ENCODE results near the gene CAMK2G. TPM values are rescaled to one million over a fixed set of nuclear protein-coding genes. Genes with fewer than 3 reads are reported as not detected.

The CAMK2G gene
- total RNA-seq, 1 donor from 2014 or later = 24.9 TPM

DNA sequence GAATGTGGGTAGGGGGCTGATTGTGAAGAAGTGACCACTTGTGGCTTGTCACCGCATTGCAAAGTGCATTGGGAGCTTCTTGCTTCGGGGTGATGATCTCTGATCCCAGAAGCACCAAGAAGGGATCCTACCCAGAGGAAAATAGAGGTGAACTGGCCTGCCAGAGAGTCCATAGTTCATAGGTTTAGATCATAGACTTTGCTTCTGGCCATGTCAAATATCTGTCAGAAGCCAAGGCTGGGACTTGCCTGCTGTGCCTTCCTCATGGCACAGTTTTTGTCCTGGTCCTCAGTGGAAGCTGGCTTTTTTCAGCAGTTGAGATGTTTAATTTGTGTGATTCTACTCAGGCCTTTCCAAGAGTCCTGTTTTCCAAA, 87.9 kb downstream of the CAMK2G start:
- no peaks in the 10 kb centered on the region for H3K27me3 Mint-ChIP-seq
- TF ChIP-seq, protein P1, sequence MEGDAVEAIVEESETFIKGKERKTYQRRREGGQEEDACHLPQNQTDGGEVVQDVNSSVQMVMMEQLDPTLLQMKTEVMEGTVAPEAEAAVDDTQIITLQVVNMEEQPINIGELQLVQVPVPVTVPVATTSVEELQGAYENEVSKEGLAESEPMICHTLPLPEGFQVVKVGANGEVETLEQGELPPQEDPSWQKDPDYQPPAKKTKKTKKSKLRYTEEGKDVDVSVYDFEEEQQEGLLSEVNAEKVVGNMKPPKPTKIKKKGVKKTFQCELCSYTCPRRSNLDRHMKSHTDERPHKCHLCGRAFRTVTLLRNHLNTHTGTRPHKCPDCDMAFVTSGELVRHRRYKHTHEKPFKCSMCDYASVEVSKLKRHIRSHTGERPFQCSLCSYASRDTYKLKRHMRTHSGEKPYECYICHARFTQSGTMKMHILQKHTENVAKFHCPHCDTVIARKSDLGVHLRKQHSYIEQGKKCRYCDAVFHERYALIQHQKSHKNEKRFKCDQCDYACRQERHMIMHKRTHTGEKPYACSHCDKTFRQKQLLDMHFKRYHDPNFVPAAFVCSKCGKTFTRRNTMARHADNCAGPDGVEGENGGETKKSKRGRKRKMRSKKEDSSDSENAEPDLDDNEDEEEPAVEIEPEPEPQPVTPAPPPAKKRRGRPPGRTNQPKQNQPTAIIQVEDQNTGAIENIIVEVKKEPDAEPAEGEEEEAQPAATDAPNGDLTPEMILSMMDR (conservative IDR thresholded peaks at IDR 0.05) = no peak
- H3K9me3 Mint-ChIP-seq = no peaks in the 10 kb centered on the region
- peak overlapping the region; percentile 92 for H3K4me3 Mint-ChIP-seq
- H3K27ac Mint-ChIP-seq = peak overlapping the region; percentile 84
- no peaks in the 10 kb centered on the region for H3K36me3 Mint-ChIP-seq
- DNase-seq (ENCODE audit: extremely low spot score, unreplicated experiment) = no peak
- H3K4me1 Mint-ChIP-seq (ENCODE audit: unreplicated experiment) = peaks cover 22% of the 10 kb centered on the region

DNA sequence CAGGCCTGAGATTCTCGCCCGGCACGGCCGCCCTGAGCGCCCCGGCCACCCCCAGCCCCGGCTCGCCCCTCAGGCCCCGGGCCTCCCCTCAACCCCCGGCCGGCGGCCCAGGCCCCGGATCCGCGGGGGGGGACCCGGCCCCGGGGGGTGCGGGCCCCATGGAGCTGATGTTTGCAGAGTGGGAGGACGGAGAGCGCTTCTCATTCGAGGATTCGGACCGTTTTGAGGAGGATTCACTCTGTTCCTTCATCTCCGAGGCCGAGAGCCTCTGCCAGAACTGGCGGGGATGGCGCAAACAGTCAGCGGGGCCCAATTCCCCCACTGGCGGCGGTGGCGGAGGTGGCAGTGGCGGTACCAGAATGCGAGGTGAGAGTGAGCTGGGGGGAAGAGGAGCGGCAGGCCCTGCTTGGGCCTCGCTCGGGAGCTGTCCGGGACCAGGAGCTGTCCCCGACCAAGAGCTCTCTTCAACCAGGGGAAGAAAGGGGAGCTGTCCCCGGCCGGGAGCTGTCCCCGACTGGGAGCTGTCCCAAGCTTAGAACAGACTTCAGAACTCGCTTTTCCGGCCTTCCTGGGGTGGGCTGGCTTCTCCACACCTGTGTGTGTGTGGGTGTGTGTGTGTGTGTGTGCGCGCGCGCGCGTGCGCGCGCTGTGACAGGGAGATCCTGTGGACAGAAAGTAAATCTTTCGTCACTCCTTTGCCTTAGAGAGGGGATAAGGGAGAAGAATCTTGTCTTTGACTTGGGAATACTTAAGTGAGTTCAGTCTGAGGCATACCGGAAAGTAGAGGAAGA, 88.4 kb downstream of the CAMK2G start:
- peak overlapping the region; percentile 92 for H3K4me3 Mint-ChIP-seq
- no peaks in the 10 kb centered on the region for H3K27me3 Mint-ChIP-seq
- H3K9me3 Mint-ChIP-seq = no peaks in the 10 kb centered on the region
- H3K4me1 Mint-ChIP-seq (ENCODE audit: unreplicated experiment) = peaks cover 22% of the 10 kb centered on the region
- H3K36me3 Mint-ChIP-seq = no peaks in the 10 kb centered on the region
- no peak for DNase-seq (ENCODE audit: extremely low spot score, unreplicated experiment)
- H3K27ac Mint-ChIP-seq = peak overlapping the region; percentile 99
- TF ChIP-seq, protein P1 (conservative IDR thresholded peaks at IDR 0.05) = no peak

DNA sequence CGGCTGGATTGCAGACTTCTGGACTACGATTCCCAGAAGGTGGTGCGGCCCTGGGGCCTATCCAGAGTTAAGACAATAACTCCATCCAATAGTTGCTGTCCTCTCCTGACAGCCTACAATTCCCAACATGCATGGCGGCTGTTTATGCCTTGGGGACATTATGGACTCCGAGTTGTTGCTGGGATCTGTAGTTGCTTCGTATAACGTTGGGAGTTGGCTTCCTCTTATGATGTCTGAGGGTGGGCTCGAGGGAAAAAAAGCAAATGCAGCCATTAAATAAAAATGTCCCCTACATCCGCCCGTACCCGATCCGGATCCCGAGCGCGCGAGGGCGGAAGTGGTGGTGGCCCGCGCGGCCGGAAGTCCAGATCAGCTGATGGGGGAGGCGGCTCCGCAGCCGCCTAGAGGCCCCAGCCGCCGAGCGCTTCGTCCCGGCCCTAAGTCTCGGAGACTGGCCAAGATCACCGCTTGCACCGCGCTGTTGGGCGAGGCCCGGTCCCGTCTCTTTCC, 89.1 kb downstream of the CAMK2G start, which contains the start of gene ZSWIM8:
Gene ZSWIM8, plus strand, starts transcription at position 396 of the 510 bp plus-strand sequence. CDS start 273 bp downstream, outside the sequence.
- H3K36me3 Mint-ChIP-seq = no peaks in the 10 kb centered on the region
- TF ChIP-seq, protein P1 (conservative IDR thresholded peaks at IDR 0.05) = no peak
- peak within 1 kb of the TSS; percentile 99 for H3K27ac Mint-ChIP-seq
- DNase-seq (ENCODE audit: extremely low spot score, unreplicated experiment) = peak; percentile 82
- peak within 1 kb of the TSS; percentile 92 for H3K4me3 Mint-ChIP-seq
- no peaks in the 10 kb centered on the region for H3K9me3 Mint-ChIP-seq
- H3K4me1 Mint-ChIP-seq (ENCODE audit: unreplicated experiment) = peaks cover 27% of the 10 kb centered on the region
- no peaks in the 10 kb centered on the region for H3K27me3 Mint-ChIP-seq

DNA sequence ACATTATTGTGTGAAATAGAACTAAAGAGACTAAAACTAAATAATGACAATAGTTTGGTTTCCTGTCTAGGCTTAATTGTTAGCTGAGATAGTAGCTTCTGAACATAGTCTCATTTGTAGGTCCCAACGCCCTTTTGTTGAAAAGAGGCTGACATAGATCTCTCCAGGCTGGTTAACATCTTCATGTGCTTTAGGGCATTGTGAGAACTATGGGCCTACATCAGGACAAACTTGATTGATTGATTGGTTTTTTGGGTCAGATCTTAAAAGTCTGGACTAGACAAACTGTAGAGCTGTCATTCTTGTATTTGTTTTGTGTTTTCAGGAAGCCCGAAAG, 91.6 kb downstream of the CAMK2G start:
- Mint-ChIP-seq H3K4me1 (ENCODE audit: unreplicated experiment) (peaks cover 32% of the 10 kb centered on the region), H3K9me3 (no peaks in the 10 kb centered on the region), H3K36me3 (no peaks in the 10 kb centered on the region), H3K27ac (peak overlapping the region; percentile 96), H3K27me3 (no peaks in the 10 kb centered on the region), H3K4me3 (peak overlapping the region; percentile 99)
- TF ChIP-seq, protein P1 (conservative IDR thresholded peaks at IDR 0.05) = no peak
- no peak for DNase-seq (ENCODE audit: extremely low spot score, unreplicated experiment)

- Mint-ChIP-seq H3K27me3 (no peaks in the 10 kb centered on the region), H3K4me3 (peak within 1 kb of the TSS; percentile 99), H3K36me3 (no peaks in the 10 kb centered on the region), H3K4me1 (ENCODE audit: unreplicated experiment) (peaks cover 32% of the 10 kb centered on the region), H3K27ac (peak within 1 kb of the TSS; percentile 96), H3K9me3 (no peaks in the 10 kb centered on the region)
- DNase-seq (ENCODE audit: extremely low spot score, unreplicated experiment) = peak; percentile 95
- TF ChIP-seq, protein P1 (conservative IDR thresholded peaks at IDR 0.05) = no peak
Observed at GRCh38 chr10:73781879-73782748, 92.2 kb downstream of the CAMK2G start, which contains the start of gene CHCHD1. TSS of gene CHCHD1 (plus strand) at chr10:73782048. CDS start at chr10:73782076, 28 bp downstream.
